Skeletal muscle cell (primary cell): ENCODE data around the gene CMTM7.
A peak's percentile ranks its signal among the peaks of the same experiment; 100 is the strongest.
"Not testable (repeated sequence)": the region's sequence is repeated elsewhere in the genome, so short reads cannot be mapped to it uniquely, and the experiment has no call there.

ENCODE experiments used
- DNase-seq: peaks from one replicate; pipeline ENCODE4 v3.0.0-alpha.2; 2010; ENCODE audit warnings: low read depth
- H3K4me3 ChIP-seq: 2 replicates; pipeline ENCODE4 v1.5.1; 2011; ENCODE audit warnings: low read depth, mild to moderate bottlenecking, control low read depth, low read length, moderate library complexity

CMTM7 gene

DNA sequence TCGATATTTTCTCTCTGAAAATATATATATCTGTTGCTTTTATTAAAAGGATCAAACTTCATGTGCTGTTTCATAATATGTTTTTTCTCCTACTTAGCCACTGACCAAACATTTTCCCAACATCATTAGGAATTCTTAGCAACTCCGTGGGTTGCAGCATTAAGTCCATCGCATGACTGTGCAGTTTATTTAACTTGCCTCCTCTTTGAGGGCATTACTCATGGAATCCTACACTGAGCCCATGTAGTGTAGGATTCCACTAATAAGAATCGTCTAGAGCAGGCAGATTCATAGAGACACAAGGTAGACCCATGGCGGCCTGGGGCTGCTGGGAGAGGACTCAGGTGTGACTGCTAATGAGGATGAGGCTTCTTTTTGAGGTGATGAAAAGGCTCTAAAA, 61.7 kb downstream of the CMTM7 start:
- DNase-seq, result peak; percentile 62
- H3K4me3 ChIP-seq, result no peak overlapping the region

DNA sequence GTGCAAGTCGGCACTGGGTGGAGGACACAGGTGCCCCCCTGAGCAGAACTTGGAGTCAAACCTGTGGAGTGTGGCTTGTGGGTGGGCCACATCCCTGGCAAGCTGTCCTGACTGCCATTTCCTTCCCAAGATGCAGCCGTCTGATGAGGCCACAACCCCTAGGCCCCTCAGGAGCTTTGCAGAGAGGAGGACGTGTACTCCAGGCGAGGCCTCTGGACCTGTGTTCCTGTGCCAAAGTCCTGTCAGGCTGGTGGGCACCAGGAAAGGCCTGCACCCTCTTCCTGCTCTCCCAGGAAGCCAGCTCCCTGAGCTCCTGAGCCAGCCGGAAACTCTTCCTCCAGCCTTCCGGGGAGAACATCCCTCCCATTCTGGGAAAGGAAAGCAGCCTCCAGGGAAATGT, 62.5 kb downstream of the CMTM7 start:
- DNase-seq, result no peak
- no peak overlapping the region for H3K4me3 ChIP-seq

DNA sequence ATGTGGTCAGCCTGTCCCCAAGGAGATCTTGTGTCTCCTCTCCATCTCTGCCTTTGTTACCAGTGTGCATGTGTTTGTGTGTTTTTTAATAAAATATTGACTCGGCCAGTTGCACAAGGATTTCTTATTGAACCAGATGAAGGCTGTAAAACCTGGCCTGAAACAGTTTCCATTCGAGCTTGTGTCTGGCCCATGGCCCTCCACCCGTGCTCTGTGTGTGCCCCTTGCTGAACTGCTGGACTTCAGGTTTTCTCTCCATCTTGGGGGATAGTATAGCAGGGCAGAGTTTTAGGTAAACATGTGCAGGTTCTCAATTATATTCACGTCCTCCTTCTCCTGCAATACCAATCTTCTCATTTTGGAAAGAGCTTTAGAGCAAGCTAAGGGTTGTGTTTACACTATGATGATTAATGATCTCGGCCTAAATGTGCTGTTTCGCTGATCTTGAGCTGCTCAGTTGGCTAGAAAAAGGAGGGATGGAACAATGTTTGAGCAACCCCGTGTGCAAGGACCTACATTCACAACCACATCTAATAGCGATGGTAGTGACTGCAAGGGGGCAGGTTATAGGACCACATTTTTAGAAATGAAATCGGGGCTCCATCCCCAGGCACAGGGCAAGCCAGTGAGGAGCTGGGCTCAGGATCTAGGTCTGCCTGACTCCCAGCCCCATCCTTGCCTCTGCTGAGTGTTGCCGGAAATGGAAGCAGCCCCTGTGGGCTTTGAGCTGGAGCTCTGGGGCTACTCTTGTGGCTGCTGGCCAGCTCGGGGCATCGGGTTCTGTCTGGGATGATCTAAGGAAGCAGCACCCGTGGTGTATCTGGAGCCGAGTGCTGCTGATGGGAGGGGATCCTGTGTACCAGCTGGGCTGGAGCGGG, 63.3 kb downstream of the CMTM7 start:
- DNase-seq, result no peak

DNA sequence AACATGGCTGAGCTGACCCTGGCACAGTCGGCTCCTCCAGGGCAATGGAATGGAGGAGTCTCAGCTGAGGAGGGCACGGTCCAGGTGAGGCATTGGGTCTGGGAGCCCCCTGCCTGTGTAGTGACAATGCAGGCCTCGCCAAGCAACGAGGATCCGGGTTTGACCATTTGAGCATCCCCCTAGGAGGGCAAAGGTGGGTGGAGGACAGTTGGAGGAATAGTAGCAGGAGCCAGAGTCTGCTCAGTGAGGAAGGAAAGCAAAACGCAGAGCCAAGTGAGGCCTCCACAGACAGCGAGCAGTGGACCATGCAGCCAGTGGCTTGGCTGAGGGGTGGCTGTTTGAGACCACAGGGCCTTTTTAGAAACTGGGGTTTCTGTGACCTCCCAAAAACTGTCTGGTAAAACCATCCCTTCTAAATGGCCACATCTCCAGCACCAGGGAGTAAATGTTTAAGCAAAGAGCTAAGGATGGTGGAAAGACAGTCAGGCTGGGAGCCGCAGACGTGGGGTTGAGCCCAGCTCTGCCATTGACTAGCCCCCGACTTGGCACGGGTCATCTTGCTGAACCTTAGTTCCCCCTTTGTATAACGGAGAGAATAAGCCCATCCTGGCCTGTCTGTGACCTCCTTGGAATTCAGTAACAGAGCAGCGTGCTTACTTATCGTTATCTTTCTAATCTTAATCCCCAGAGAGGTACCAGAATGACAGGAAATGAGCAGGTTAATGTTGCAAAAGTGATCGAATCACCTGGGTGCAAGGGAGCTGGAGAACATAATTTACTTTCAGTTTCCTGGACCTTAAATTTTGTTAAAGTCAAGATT, 64.2 kb downstream of the CMTM7 start:
- H3K4me3 ChIP-seq, result no peak overlapping the region

More for the DNA sequence above, 63.3 kb downstream of the CMTM7 start:
- H3K4me3 ChIP-seq, result no peak overlapping the region

DNA sequence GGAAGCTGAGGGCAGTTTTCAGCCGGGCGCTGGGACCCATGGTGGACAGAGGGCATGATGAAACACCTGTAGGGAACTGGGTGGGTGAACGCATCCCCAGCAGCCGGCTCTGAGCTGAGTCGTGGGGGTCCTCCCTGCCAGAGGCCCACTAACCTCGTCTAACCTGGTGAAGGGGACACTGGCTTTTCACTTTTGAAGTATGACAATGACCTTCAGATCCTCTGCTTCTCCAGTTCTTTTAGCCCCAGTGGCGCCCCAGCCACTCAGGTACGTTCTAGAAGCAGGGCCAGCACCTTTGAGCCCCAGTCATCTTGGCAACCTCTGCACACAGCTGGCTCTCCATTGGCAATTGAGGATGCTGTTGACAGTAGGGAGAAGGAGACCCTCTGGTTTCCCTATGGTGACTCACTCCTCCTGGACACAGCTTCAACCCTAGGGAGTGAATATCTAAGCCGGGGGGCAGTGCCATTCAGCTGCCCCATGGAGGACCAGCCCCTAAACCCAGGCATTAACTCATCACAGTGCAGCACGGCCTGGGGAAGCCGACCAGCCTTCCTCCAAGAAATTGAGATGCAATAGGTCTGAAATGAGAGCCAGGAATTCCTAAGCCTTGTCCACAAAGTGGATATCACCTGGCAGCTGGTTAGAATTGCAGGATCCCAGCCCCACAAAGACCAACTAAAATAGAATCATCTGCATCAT, 64.9 kb downstream of the CMTM7 start:
- no peak overlapping the region for H3K4me3 ChIP-seq
- no peak for DNase-seq

More for the DNA sequence above, 64.2 kb downstream of the CMTM7 start:
- DNase-seq, result no peak

DNA sequence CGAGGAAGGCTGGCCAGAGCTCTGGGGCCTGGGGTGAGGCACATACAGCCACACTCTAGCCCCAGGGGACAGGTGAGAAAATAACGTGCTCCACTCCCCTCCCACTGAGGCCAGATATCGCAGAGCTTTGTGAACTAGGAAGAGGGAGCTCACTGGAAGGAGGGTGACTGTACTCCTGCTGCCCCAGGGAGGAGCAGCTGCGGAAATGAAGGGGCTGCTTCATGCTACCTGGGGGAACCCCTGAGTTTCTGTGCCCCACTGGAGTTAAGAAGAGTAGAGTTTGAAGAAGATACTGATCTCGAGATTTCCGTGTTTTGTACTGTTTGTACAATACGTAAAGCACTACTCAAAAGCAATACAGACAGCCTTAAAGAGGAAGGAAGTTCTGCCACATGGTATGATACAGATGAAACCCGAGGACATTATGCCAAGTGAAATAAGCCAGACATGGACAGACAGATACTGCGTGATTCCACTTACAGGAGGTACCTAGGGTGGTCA, 66.4 kb downstream of the CMTM7 start:
- no peak overlapping the region for H3K4me3 ChIP-seq
- DNase-seq, result no peak

DNA sequence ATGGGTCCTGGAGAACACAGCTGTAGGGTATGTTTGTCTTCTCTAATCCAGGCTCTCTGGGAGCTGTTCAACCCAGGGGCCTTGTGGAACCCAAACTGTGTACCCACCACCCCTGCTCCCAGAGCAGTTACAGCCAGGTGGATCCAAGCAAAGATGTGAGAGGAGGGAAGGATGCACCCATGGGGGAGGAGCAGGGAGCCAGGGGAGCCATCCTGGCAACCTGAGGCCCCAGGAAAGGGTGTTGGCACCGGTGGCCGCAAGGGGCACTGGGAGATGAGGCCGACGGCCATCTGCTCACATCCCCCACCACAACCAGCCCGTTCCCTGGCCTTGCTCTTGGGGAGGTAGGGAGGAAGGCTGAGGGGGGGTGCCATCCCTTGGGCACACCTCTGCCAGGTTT, 67.8 kb downstream of the CMTM7 start:
- H3K4me3 ChIP-seq, result no peak overlapping the region
- no peak for DNase-seq

DNA sequence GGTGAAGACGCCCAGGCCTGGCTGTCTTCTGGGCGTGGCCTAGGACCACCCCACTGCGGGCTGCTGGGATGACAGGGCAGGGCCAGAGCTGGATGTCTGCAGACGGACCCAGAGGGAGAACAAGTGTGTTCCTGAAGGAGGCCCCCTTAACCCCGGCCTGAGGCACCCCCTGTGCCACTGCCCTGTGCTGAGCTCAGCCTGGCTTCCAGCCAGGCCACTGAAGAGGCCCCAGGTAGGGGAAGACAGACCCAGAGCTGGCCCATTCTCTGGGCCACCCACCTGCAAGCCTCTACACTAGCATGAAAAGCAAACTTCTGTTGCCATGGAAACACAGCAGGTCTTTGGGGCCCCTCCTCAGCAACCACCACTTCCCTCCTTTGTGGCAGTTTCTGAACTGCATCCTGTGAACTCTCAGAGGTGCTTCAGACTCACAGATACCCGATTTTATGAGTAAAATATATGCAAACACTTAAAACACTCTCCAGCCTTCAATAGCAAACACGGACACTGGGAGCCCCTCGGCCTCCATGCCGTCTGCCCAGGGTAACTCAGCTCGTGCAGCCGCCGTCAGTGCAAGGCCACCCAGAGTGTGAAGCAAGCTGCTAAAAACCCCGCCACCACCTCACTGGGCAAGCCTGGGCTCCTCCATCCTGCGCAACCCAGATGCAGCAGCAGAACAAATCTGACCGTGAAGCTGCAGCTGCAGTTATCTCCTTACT, 68.5 kb downstream of the CMTM7 start:
- no peak for DNase-seq
- no peak overlapping the region for H3K4me3 ChIP-seq

DNA sequence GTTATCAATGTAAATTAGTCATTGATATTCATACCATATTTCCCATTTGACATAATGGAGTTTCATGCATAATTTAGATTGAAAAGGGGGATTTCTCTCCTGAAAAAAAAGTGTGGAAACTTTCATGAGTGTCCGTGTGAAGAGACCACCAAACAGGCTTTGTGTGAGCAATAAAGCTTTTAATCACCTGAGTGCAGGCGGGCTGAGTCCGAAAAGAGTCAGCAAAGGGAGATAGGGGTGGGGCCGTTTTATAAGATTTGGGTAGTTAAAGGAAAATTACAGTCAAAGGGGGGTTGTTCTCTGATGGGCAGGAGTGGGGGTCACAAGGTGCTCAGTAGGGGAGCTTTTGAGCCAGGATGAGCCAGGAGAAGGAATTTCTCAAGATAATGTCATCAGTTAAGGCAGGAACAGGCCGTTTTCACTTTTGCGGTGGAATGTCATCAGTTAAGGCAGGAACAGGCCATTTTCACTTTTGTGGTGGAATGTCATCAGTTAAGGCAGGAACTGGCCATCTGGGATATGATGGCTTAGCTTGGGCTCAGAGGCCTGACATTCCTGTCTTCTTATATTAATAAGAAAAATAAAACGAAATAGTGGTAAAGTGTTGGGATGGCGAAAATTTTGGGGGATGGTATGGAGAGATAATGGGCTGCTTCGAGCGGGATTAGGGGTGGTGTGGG, 69.3 kb downstream of the CMTM7 start:
- H3K4me3 ChIP-seq, result not testable (repeated sequence)

DNA sequence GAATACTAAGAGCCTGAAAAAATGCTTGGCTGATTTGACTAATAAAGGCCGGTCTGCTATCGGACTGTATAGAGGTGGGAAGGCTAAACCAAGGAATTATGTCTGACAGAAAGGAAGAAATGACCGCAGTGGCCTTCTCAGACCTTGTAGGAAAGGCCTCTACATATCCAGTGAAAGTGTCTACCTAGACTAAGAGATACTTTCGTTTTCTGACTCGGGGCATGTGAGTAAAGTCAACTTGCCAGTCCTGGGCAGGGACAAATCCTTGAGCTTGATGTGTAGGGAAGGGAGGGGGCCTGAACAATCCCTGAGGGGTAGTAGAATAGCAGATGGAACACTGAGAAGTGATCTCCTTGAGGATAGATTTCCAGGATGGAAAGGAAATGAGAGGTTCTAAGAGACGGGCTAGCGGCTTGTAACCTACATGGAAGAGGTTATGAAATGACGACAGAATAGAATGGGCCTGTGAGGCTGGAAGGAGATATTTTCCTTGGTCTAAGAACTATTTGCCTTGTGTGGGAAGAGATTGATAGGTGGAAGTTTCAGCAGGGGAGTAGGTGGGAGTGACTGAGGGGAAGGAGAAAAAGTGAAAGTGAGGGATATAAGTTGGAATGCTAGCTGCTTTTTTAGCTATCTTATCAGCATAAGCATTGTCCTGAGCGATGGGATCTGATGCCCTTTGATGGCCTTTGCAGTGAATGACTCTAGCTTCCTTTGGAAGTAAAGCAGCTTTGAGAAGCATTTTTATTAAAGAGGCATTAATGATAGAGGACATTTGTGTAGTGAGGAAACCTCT, 70.7 kb downstream of the CMTM7 start:
- H3K4me3 ChIP-seq, DNase-seq: not testable (repeated sequence)

More for the DNA sequence above, 69.3 kb downstream of the CMTM7 start:
- DNase-seq, result not testable (repeated sequence)

DNA sequence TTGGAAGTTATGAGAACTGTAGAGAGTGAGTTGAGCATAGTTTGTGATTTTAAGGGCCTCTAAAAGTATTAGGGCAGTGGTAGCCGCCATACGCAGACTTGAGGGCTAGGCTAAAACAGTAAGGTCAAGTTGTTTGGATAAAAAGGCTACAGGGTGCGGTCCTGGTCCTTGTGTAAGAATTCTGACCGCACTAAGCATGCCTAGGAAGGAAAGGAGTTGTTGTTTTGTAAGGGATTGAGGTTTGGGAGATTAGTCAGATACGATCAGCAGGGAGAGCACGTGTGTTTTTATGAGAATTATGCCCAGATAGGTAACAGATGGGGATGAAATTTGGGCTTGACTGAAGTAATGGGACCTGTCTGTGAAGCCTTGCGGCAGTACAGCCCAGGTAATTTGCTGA, 71.8 kb downstream of the CMTM7 start:
- DNase-seq, H3K4me3 ChIP-seq: not testable (repeated sequence)

DNA sequence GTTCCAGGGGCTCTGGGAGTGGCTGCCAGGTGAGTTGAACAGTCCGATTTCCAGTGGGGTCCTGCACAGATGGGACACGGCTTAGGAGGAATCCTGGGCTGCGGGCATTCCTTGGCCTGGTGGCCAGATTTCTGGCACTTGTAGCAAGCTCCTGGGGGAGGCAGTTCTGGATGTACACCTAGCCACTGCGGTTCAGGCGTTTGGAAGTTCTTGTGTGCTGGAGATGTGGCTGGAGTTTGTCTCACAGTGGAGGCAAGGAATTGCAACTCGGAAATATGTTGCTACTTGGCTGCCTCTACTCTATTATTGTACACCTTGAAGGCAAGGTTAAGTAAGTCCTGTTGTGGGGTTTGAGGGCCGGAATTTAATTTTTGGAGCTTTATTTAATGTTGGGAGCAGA, 73.1 kb downstream of the CMTM7 start:
- DNase-seq, H3K4me3 ChIP-seq: not testable (repeated sequence)

DNA sequence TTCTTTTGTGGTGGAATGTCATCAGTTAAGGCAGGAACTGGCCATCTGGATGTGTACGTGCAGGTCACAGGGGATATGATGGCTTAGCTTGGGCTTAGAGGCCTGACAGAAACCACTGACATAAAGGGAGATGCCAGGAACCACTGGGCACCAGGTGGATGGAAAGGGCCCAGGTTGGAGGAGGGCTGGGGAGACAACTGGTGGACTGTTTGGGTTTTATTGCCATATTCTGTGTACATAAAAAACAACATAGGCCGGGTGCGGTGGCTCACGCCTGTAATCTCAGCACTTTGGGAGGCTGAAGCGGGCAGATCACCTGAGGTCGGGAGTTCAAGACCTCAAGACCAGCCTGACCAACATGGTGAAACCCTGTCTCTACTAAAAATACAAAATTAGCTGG, 75.2 kb downstream of the CMTM7 start:
- not testable (repeated sequence) for H3K4me3 ChIP-seq

DNA sequence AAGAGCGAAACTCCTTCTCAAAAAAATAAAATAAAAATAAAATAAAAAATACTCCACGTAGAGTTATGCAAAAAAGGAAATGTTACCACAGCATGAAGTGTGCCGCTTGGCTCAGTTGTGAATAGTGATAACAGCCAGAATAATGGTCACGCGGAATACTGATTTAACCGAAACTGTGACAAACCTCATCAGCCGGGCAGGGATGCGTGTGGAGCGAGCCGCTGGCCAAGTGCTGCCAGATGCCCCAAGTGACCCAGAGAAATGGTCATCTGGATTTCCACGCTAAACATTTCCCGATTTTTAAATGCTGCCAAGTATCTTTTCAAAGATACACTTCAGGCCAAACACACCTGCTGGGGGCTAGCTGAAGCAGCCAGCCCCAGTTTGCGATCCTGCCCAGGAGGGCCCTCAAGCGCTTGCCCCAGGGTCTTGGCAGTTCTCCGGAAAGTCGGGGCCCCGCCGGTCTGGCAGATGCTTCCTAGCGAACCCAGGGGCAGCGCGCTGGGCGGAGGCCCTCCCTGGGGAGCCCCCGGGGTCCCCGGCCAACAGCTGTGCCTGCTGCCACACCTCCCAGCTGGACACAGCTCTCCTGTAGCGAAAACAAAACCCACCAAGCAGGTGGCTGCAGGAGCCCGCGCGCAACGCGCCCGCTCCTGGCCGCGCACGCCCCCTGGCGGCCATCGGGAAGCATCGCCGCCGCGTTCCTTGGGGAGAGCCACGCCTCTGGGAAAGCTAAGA, 75.8 kb downstream of the CMTM7 start:
- DNase-seq, result no peak
- peak overlapping the region; percentile 18 for H3K4me3 ChIP-seq

More for the DNA sequence above, 75.2 kb downstream of the CMTM7 start:
- DNase-seq, result not testable (repeated sequence)

DNA sequence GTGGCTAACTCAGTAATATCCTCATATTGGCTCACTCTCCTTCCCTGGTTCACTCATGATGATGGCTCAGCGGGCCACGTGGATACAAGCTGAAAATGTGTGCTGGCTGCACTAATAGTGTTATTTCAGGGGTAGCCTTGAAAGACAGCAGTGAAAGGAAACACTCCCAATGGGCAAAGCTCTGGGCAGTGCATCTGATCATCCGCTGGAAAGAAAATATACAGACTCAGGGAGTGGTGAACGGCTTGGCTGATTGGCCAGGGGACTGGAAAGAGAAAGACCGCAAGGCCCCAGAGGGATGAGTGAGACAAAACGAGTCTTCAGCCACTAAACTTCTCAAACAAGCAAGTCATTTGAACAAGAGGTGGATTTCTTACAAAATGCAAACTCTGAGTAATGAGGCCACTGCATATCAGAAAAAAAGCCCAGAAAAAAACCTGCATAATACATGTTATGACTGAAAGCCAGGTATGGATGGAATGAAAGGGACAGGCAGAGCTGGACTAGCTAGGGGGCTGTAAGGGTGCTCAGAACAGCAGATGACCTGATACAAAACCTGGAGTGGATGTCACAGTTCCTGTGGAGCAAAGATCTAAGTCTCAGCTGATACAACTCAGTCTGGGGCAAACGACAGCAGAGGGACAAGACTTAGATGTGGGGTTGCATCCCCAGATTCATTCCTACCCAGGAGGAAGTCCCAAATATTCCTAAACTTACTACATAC, 77.7 kb downstream of the CMTM7 start:
- peak; percentile 29 for DNase-seq
- no peak overlapping the region for H3K4me3 ChIP-seq

DNA sequence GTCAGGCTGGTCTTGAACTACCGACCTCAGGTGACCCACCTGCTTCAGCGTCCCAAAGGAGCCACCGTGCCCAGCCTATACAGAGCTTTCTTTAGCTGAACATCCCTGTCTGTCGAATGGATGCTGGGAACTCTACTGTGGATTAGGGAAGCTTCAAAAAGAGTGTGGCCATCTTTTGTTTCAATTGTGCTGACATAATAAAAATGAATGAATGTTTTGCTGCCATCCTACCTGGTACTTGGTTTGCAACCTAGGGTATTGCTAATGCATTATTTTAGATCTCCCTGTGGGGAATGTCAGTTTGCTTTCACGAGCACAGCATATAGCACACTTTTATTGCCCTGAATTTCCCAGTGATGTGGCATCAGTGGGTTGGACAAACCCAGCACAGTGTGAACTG, 78.7 kb downstream of the CMTM7 start:
- H3K4me3 ChIP-seq, result no peak overlapping the region
- DNase-seq, result no peak

DNA sequence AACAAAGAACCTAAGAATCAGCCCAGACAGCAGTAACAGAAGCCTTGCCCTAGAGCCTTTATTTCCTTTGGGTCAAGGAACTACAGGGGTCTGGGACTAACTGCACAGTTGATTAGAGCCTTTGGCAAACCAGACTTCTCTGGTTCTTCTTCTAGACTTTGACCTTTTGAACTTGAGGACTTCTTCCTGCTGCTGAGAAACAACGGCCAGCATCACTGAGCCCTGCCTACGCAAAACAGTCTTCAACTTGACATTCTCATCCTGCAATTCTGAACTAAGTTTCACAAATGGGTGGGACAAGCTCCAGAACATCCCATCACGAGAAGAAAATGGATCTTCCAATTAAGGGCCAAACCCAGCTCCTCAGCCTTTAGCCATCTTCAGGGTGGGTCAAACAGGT, 79.6 kb downstream of the CMTM7 start:
- H3K4me3 ChIP-seq, result no peak overlapping the region
- DNase-seq, result no peak
